Nephron (organoid): ENCODE data around the gene CHTF18.

Experiments
- H3K27ac Mint-ChIP-seq, 3 experiments: 2 replicates each; pipeline ENCODE4 v1.8.0; 2020; ENCODE audit warnings: mixed read lengths in 3 of 3, mild to moderate bottlenecking in 2 of 3, moderate library complexity in 1 of 3
- H3K27me3 Mint-ChIP-seq: 2 replicates; pipeline ENCODE4 v1.8.0; 2021; ENCODE audit warnings: low read depth, mild to moderate bottlenecking, moderate library complexity, mixed read lengths
- H3K36me3 Mint-ChIP-seq: 2 replicates; pipeline ENCODE4 v1.8.0; 2020; ENCODE audit warnings: low read depth, mixed read lengths
- H3K4me1 Mint-ChIP-seq: 2 replicates; pipeline ENCODE4 v1.8.0; 2020; ENCODE audit warnings: mixed read lengths
- H3K4me3 Mint-ChIP-seq, 3 experiments: 2 replicates each; pipeline ENCODE4 v1.8.0; 2020; ENCODE audit warnings: mild to moderate bottlenecking in 3 of 3, mixed read lengths in 3 of 3, moderate library complexity in 2 of 3
- H3K9me3 Mint-ChIP-seq: 2 replicates; pipeline ENCODE4 v1.8.0; 2020; ENCODE audit warnings: mixed read lengths
- TF ChIP-seq, protein P1 (sequence below), 3 experiments: fragments of 200-600 bp; sonication (generic); IDR thresholded peaks; one replicate each; pipeline ENCODE4 v1.5.0; 2021; ENCODE audit warnings: antibody characterized with exemption in 3 of 3; ENCODE audit not compliant: unreplicated experiment in 3 of 3

Gene CHTF18

DNA sequence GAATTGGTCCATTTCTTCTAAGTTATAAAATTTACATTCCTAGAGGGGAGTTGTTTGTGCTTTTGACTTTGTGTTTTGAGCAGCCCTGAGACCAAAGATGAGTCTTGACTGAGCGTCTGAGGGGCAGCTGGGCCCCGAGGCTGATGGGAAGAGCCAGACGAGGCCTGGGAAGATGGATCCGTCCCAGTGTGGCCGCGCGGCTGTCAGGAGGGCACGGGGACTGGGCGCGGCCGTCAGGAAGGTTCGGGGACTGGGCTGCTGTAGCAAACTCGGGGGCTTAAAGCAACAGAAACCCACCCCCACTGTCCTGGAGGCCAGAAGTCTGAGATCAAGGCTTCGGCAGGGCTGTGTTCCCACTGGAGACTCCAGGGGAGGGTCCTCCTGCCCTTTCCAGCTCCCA is 50.3 kb downstream of the CHTF18 start:
- H3K4me3 Mint-ChIP-seq: no peak overlapping the region
- H3K9me3 Mint-ChIP-seq: peaks cover 30% of the 10 kb centered on the region
- peaks cover 4% of the 10 kb centered on the region for H3K4me1 Mint-ChIP-seq
- H3K36me3 Mint-ChIP-seq: peaks cover 6% of the 10 kb centered on the region
- TF ChIP-seq, protein P1, sequence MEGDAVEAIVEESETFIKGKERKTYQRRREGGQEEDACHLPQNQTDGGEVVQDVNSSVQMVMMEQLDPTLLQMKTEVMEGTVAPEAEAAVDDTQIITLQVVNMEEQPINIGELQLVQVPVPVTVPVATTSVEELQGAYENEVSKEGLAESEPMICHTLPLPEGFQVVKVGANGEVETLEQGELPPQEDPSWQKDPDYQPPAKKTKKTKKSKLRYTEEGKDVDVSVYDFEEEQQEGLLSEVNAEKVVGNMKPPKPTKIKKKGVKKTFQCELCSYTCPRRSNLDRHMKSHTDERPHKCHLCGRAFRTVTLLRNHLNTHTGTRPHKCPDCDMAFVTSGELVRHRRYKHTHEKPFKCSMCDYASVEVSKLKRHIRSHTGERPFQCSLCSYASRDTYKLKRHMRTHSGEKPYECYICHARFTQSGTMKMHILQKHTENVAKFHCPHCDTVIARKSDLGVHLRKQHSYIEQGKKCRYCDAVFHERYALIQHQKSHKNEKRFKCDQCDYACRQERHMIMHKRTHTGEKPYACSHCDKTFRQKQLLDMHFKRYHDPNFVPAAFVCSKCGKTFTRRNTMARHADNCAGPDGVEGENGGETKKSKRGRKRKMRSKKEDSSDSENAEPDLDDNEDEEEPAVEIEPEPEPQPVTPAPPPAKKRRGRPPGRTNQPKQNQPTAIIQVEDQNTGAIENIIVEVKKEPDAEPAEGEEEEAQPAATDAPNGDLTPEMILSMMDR (IDR thresholded peaks at IDR 0.05; ENCODE audit: unreplicated experiment in 3 of 3): no peak
- H3K27ac Mint-ChIP-seq: no peak overlapping the region
- H3K27me3 Mint-ChIP-seq: peaks cover 20% of the 10 kb centered on the region

DNA sequence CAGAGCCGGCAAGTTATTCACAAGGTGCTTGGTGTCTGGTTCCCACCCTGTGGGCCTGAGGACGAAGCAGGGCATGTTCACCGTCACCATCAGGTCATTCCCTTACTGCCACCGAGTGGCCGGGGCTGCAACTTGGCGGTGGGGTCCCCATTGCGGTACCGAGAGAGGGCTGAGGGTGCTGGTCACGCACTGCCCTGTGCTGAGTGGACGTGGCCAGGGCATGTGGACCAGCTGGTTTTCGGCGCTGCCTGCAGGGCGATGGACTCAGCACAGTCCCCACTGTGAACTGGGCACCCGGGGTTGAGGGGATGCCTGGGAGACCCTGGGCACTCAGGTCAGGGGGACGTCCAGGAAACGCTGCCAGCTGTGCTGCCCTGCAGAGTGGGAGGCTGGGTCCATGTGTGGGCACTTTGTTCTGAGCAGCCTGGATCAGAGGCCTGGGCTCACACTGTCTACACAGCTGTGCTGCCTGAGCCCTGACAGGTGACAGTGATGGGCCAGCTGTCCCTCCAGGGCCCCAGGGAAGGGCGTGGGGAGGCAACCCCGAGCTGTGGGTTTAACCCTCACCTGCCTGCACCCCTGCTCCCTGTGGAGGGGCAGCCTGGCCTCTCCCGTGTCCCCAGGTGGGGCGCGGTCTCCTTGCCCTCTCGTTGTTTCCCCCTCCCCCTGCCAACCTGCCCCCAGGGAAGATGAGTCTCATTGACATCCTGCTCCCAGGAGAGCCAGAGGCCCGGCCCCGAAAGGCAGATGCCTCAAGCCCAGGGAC is 51.4 kb downstream of the CHTF18 start:
- Mint-ChIP-seq H3K9me3 (peaks cover 23% of the 10 kb centered on the region), H3K27me3 (peaks cover 16% of the 10 kb centered on the region), H3K27ac (no peak overlapping the region), H3K4me3 (no peak overlapping the region), H3K4me1 (peaks cover 4% of the 10 kb centered on the region), H3K36me3 (peaks cover 6% of the 10 kb centered on the region)
- TF ChIP-seq, protein P1 (IDR thresholded peaks at IDR 0.05; ENCODE audit: unreplicated experiment in 3 of 3): no peak

DNA sequence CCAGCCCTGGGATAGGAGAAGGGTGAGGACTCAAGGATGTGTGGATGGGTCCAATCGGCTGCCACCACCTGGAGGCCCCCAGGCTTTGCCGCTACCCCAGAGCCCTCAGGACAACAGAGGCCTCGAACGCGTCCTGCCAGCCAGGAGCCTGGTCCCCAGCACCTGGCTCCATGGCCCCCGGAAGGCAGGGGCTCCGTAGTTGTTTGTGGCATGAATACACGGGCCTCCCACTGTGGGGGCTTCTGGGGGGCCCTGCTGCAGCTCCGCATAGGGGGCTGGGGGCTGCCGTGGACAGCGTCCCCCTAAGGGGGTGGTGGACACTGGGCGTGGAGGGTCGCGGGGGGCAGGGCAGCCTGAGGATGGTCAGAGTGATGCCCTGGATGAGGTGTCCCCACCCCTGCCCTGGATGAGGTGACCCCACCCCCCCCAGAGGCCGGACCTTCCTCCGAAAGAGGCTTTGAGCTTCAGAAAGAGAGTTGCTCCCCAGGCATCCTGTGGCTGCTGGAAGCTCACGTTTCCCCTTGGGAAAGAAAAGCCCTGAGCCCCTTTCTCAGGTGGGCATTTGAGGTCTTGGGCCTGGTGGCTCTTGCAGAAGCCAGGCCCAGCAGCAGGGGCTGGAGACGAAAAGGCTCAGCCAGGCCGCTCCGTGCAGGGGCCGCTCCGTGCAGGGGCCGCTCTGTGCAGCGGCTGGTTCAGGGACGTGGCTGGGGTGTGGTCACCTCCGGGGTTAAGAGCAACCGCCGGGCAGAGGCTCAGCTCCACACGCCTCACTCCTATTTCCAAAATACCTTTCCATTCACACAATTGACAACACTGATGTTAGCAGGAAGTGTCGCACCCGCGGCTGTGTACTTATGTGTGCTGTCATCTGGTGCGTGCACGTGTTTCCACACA is 52.4 kb downstream of the CHTF18 start:
- H3K9me3 Mint-ChIP-seq: peaks cover 24% of the 10 kb centered on the region
- no peak overlapping the region for H3K27ac Mint-ChIP-seq
- TF ChIP-seq, protein P1 (IDR thresholded peaks at IDR 0.05; ENCODE audit: unreplicated experiment in 3 of 3): no peak
- peaks cover 12% of the 10 kb centered on the region for H3K36me3 Mint-ChIP-seq
- peaks cover 22% of the 10 kb centered on the region for H3K27me3 Mint-ChIP-seq
- H3K4me1 Mint-ChIP-seq: peaks cover 4% of the 10 kb centered on the region
- no peak overlapping the region for H3K4me3 Mint-ChIP-seq

DNA sequence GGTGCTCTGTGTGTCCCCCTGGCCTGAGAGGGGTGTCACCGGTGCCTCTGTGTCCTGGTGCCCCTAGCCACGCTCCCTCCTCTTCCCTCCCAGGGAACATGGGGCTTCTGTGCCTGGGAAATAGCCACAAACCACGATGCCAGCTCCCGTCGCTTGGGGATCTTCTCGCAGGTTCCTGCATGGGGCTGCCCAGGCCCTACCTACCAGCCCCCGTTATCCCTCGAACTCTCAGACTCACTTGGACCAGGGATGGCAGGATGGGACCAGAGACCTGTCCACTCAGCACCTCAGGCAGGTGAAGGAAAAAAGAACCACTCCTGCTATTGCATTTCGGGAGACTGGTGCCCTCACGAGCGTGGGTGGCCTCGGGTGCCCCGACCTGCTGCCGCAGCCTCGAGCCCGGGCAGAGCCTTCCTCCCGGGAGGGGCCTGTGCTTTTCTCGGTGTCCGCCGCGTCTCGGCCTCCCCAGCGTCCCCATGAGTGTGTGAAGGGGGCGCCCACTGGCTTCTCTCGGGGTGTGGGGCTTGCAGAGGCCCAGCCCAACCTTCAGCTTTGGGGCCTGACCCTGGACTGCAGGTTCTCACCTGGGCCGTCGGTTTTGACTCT is 53.1 kb downstream of the CHTF18 start:
- peaks cover 4% of the 10 kb centered on the region for H3K4me1 Mint-ChIP-seq
- H3K4me3 Mint-ChIP-seq: no peak overlapping the region
- TF ChIP-seq, protein P1 (IDR thresholded peaks at IDR 0.05; ENCODE audit: unreplicated experiment in 3 of 3): no peak
- H3K27ac Mint-ChIP-seq: no peak overlapping the region
- H3K9me3 Mint-ChIP-seq: peaks cover 23% of the 10 kb centered on the region
- peaks cover 22% of the 10 kb centered on the region for H3K27me3 Mint-ChIP-seq
- H3K36me3 Mint-ChIP-seq: peaks cover 17% of the 10 kb centered on the region

DNA sequence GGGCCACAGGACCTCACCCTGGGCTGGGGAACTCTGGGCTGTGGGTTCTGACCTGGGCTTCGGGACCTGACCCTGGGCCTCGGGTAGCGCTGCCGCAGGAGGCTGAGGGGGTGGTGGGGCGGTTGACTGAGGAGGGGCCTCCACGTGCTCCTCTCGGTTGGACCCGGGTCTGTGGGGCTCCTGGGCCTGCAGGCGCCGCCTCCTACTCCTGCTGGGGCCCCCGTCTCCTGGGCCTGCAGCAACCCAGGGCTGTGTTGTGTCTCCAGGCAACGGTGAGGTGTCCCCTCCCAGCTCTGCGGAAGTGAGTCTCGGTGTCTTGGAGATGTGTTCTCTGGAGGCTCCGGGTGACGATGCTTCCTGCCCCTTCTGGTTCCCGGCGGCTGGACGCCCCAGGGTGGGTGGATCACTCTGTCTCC is 53.6 kb downstream of the CHTF18 start:
- Mint-ChIP-seq H3K4me3 (no peak overlapping the region), H3K27ac (no peak overlapping the region), H3K27me3 (peaks cover 22% of the 10 kb centered on the region), H3K36me3 (peaks cover 17% of the 10 kb centered on the region), H3K9me3 (peaks cover 18% of the 10 kb centered on the region), H3K4me1 (peaks cover 4% of the 10 kb centered on the region)
- TF ChIP-seq, protein P1 (IDR thresholded peaks at IDR 0.05; ENCODE audit: unreplicated experiment in 3 of 3): no peak
